Subcutaneous adipose tissue (tissue), 4 donors: ENCODE data around the gene MT2A. TPM values are rescaled to one million over a fixed set of nuclear protein-coding genes. Genes with fewer than 3 reads are reported as not detected.

Experiments
- CTCF ChIP-seq: fragments of 450-650 bp; IDR thresholded peaks from one replicate; pipeline ENCODE4 v1.5.1; 2016; ENCODE audit warnings: low read depth, mild to moderate bottlenecking, control low read depth, antibody characterized with exemption, moderate library complexity
- total RNA-seq, 4 donors: library from RNA; depleted of rRNA; stranded (reverse); fragments of >200 nt; gene quantifications; one replicate each; pipeline ENCODE4 v1.1.0, GENCODE V29; 2016

The MT2A gene
- total RNA-seq, 4 donors from 2014 or later: 164 to 1,003 (median 271) TPM

DNA sequence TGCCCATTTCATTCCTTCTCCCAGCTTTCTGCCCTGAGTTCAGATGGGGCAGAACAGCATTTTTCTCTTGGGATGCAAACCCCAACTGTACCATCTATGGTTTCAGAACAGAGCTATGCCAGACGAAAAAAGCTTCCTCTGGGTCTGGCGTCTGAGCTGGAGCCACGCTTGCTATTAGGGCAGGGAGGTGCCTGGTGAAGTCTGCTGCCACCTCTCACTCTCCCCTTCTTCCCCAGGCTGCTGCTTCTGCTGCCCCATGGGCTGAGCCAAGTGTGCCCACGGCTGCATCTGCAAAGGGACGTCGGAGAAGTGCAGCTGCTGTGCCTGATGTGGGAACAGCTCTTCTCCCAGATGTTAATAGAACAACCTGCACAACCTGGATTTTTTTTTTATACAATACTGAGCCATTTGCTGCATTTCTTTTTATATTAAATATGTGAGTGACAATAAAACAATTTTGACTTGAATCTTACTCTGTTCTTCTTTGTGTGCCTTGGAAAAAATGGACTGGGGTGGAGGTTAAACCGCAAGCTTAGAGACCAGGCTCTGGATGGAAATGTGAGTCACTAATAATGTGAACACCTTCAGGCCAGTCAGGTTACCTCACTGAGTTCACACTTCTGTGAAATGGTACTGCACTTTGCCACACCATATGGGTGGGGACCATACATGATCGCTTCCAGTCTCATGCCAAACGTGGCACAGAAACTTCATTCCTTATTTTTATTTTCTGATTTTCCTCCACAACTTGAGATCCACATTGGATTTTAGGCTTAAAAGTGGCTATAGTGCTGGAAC lies 28.4 kb downstream of the MT2A start:
- no peak for TF ChIP-seq CTCF

DNA sequence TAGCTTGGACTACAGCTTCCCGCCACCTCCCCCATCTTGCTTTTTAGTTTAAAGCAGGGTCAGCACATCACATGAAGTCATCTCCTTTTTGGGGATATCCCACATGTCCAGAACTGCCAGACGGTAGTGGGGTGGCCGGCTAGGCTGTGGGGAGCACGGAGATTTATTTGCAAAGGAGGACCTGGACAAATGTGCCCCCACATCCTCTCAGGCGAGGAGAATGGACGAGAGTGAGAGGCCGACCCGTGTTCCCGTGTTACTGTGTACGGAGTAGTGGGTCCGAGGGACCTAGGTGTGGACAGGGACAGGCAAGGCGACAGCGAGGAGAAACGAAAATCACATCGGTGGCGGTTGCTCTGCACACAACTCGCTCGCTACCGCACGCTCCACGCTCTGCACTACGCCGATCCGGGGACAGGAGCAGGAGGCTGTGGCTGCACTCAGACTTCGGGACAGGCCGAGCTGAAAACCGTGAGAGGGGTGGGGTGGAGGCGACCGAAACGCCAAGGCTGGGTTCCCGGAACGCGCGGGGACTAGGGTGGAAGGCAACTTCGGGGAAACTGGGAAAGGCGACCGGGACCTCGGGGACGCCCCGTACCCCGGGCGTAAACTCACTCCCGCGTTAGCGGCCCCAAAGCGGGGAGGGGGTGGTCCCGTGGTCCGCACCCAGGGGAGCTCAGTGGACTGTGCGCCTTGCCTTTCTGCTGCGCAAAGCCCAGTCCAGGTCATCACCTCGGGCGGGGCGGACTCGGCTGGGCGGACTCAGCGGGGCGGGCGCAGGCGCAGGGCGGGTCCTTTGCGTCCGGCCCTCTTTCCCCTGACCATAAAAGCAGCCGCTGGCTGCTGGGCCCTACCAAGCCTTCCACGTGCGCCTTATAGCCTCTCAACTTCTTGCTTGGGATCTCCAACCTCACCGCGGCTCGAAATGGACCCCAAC lies 29.7 kb downstream of the MT2A start, which contains the start of gene MT1A:
Gene MT1A (plus strand): TSS at position 853 of the 937 bp plus-strand sequence. CDS start 73 bp downstream, at position 926.
- no peak for TF ChIP-seq CTCF

DNA sequence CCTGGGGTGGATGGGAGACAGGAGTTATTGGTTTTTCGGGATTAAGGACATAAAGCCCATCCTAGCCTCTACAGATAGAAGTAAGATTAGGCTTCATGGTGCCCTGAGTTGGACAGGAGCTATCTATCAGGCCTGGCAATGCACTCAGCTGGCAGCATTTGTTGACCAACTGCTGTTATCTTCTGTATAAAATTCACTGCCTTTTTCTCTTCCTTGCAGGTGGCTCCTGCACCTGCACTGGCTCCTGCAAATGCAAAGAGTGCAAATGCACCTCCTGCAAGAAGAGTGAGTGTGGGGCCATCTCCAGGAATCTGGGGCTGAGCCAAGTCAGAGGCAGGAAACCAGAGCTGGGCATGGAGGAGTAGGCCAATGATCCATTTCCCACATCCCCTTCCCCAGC lies 30.7 kb downstream of the MT2A start:
- TF ChIP-seq CTCF: no peak

- no peak for TF ChIP-seq CTCF
These were observed 31.7 kb downstream of the MT2A start for GRCh38 chr16:56640076-56640475.

DNA sequence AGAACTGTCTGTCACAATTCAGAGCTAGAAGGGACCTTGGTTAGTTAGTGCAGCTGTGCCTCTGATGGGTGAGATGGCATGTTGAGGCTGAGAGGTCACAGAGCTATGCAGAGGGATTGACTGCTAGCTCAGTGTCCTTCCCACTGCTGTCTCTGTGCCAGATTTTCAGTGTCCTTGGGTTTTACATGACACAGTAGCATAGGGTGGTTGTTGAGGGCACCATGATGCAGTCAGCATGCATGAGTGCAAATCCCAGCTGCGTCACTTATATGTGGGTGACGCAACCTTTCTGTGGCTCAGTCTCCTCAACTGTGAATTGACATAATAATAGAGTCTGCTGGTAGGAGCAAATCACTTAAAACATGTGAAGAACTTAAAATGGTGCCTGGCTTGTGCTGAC lies 32.8 kb downstream of the MT2A start:
- TF ChIP-seq CTCF: no peak

GRCh38 chr16:56643080-56643778 lies 34.8 kb downstream of the MT2A start:
- TF ChIP-seq CTCF: no peak
